Uterus (tissue), 4 donors: ENCODE measurements around the gene PANX2. TPM values are rescaled to one million over a fixed set of nuclear protein-coding genes. Genes with fewer than 3 reads are reported as not detected.

Source experiments
- DNase-seq, 2 donors: peaks; one replicate each; pipeline ENCODE4 v3.0.0-alpha.2; 2019 to 2020
- H3K27ac ChIP-seq, 2 donors: fragments of 200-600 bp; sonication (generic); 1 replicate in 1 of 2; 2 replicates in 1 of 2; pipeline ENCODE4 v1.5.1; 2016 to 2018
- H3K27me3 ChIP-seq, 2 donors: fragments of 200-600 bp; sonication (generic); one replicate each; pipeline ENCODE4 v1.5.1; 2018 to 2019; ENCODE audit warnings: control low read depth in 1 of 2
- H3K36me3 ChIP-seq, 2 donors: fragments of 200-600 bp; sonication (generic); one replicate each; pipeline ENCODE4 v1.5.1; 2019; ENCODE audit warnings: control low read depth in 1 of 2
- H3K4me1 ChIP-seq, 2 donors: fragments of 200-600 bp; sonication (generic); one replicate each; pipeline ENCODE4 v1.5.1; 2018 to 2019; ENCODE audit warnings: control low read depth in 1 of 2
- H3K4me3 ChIP-seq, 2 donors: fragments of 200-600 bp; sonication (generic); 1 replicate in 1 of 2; 2 replicates in 1 of 2; pipeline ENCODE4 v1.5.1; 2018 to 2019; ENCODE audit warnings: mild to moderate bottlenecking in 1 of 2
- H3K9me3 ChIP-seq, 2 donors: fragments of 200-600 bp; sonication (generic); one replicate each; pipeline ENCODE4 v1.5.1; 2019; ENCODE audit warnings: control low read depth in 1 of 2
- CTCF ChIP-seq, 4 experiments: fragments of 200-600 bp in 2 of 4; fragments of 450-650 bp in 2 of 4; sonication (generic) in 2 of 4; IDR thresholded peaks; one replicate each; pipeline ENCODE4 v1.5.1; 2016 to 2019; ENCODE audit warnings: antibody characterized with exemption in 4 of 4, mild to moderate bottlenecking in 2 of 4, moderate library complexity in 1 of 4
- POLR2A ChIP-seq, 2 donors: fragments of 450-650 bp; IDR thresholded peaks; one replicate each; pipeline ENCODE4 v1.6.1; 2016; ENCODE audit warnings: antibody characterized with exemption in 2 of 2, mild to moderate bottlenecking in 1 of 2, moderate library complexity in 1 of 2
- intact Hi-C: fragments of 100-400 bp; cut with DNase I; formaldehyde crosslinking; loops from one replicate; pipeline ENCODE4 v1.15.1; 2023; ENCODE audit warnings: low total_unique reads
- total RNA-seq, 4 donors: library from RNA; depleted of rRNA in 3 of 4; stranded (reverse); fragments of >200 nt in 3 of 4; gene quantifications; one replicate each; pipeline versions ENCODE4 v1.1.0 to v1.2.4, GENCODE V29; 2014 to 2023
- donor health status: DM: yes; HTN: yes; CAD: no.

The PANX2 gene
- total RNA-seq, 4 donors from 2014 or later, result 0.35 to 0.43 TPM; not detected in 2

- no peak for DNase-seq
- H3K27me3 ChIP-seq, result no peaks in the 10 kb centered on the region
- intact Hi-C loops, result no loop called here
- H3K9me3 ChIP-seq, result no peaks in the 10 kb centered on the region
- no peaks in the 10 kb centered on the region for H3K4me1 ChIP-seq
- H3K36me3 ChIP-seq, result no peaks in the 10 kb centered on the region
- no peak for TF ChIP-seq CTCF (IDR thresholded peaks at IDR 0.05)
- no peak for TF ChIP-seq POLR2A (IDR thresholded peaks at IDR 0.05)
- no peak overlapping the region for H3K27ac ChIP-seq
- no peak overlapping the region for H3K4me3 ChIP-seq
These were observed 57.8 kb downstream of the PANX2 start for GRCh38 chr22:50228366-50228765.

GRCh38 chr22:50229370-50229769 lies 58.8 kb downstream of the PANX2 start:
- Histone ChIP-seq H3K4me3 (no peak overlapping the region), H3K36me3 (no peaks in the 10 kb centered on the region), H3K4me1 (no peaks in the 10 kb centered on the region), H3K27ac (no peak overlapping the region), H3K9me3 (no peaks in the 10 kb centered on the region), H3K27me3 (no peaks in the 10 kb centered on the region)
- no peak for DNase-seq
- no peak for TF ChIP-seq CTCF (IDR thresholded peaks at IDR 0.05)
- TF ChIP-seq POLR2A (IDR thresholded peaks at IDR 0.05), result no peak
- intact Hi-C loops, result no loop called here

Other genes with a start within 250 kb of the PANX2 start
- gene PIM3, start 210.0 kb upstream of the PANX2 start, total RNA-seq, result 100 to 1,000 TPM in 1 of 4 donors, 10 to 100 TPM in 3; 31.7 to 106 (median 53.6) TPM
- gene IL17REL, start 158.0 kb upstream of the PANX2 start, total RNA-seq, result under 1 TPM in 2 of 4 donors, not detected in 2; 0.12 to 0.26 TPM
- not detected for gene TTLL8, start 112.4 kb upstream of the PANX2 start, total RNA-seq
- 1 to 10 TPM in 1 of 4 donors, under 1 TPM in 2, not detected in 1; 0.29 to 1.9 (median 0.40) TPM for gene MLC1, start 85.3 kb upstream of the PANX2 start, total RNA-seq
- gene MOV10L1, start 80.7 kb upstream of the PANX2 start, total RNA-seq, result 1 to 10 TPM in 2 of 4 donors, not detected in 2; 1.8 to 3.4 TPM
- 10 to 100 TPM in 3 of 4 donors, 1 to 10 TPM in 1; 9.5 to 37.3 (median 15.0) TPM for gene TRABD, start 15.2 kb downstream of the PANX2 start, total RNA-seq
- gene SELENOO, start 30.3 kb downstream of the PANX2 start, total RNA-seq, result 10 to 100 TPM in 2 of 4 donors, 1 to 10 TPM in 2; 1.5 to 22.1 (median 10.0) TPM
- 10 to 100 TPM; 19.1 to 52.2 (median 40.7) TPM for gene TUBGCP6, start 74.3 kb downstream of the PANX2 start, total RNA-seq
- 10 to 100 TPM in 3 of 4 donors, 1 to 10 TPM in 1; 1.2 to 40.5 (median 20.6) TPM for gene HDAC10, start 80.5 kb downstream of the PANX2 start, total RNA-seq
- 10 to 100 TPM; 10.3 to 41.4 (median 28.3) TPM for gene MAPK12, start 91.0 kb downstream of the PANX2 start, total RNA-seq
- gene MAPK11, start 99.6 kb downstream of the PANX2 start, total RNA-seq, result 10 to 100 TPM in 3 of 4 donors, 1 to 10 TPM in 1; 7.9 to 39.5 (median 22.4) TPM
- gene PLXNB2, start 136.9 kb downstream of the PANX2 start, total RNA-seq, result 100 to 1,000 TPM in 2 of 4 donors, 10 to 100 TPM in 2; 44.7 to 208 (median 126) TPM
- gene DENND6B, start 156.3 kb downstream of the PANX2 start, total RNA-seq, result 10 to 100 TPM in 1 of 4 donors, 1 to 10 TPM in 3; 2.9 to 15.5 (median 8.0) TPM
- 10 to 100 TPM; 42.4 to 73.1 (median 47.2) TPM for gene PPP6R2, start 172.6 kb downstream of the PANX2 start, total RNA-seq